ENCODE results near the gene BZW1.

- TF ChIP-seq SP1 (IDR thresholded peaks at IDR 0.05) (no peak), FOXA1 (IDR thresholded peaks at IDR 0.05) (no peak), FOXM1 (IDR thresholded peaks at IDR 0.05; ENCODE audit: borderline replicate concordance) (no peak), BHLHE40 (IDR thresholded peaks at IDR 0.05; ENCODE audit: borderline replicate concordance) (no peak), ZNF384 (IDR thresholded peaks at IDR 0.05) (no peak), LEF1 (IDR thresholded peaks at IDR 0.05; ENCODE audit: borderline replicate concordance) (no peak), HDGF (IDR thresholded peaks at IDR 0.05; ENCODE audit: borderline replicate concordance) (no peak), ARNT (IDR thresholded peaks at IDR 0.05) (no peak), ELF4 (IDR thresholded peaks at IDR 0.05) (no peak), L3MBTL2 (conservative IDR thresholded peaks at IDR 0.05) (no peak), TARDBP (IDR thresholded peaks at IDR 0.05) (no peak), FOXK2 (IDR thresholded peaks at IDR 0.05) (no peak)
Measured at GRCh38 chr2:200850512-200851256, 39.0 kb downstream of the BZW1 start.
